H9 (cell line): Measurements from ENCODE around the gene OGFR. TPM values are rescaled to one million over a fixed set of nuclear protein-coding genes. Genes with fewer than 3 reads are reported as not detected.

Source experiments
- DNase-seq: peaks from one replicate; pipeline ENCODE4 v3.0.0-alpha.2; 2017
- H2AFZ ChIP-seq: one replicate; pipeline ENCODE4 v1.6.1; 2013; ENCODE audit warnings: mild to moderate bottlenecking, low read length, control low read depth, moderate library complexity
- H2AK5ac ChIP-seq: 2 replicates; pipeline ENCODE4 v1.6.1; 2013; ENCODE audit warnings: low read length, control low read depth, mixed read lengths; ENCODE audit not compliant: insufficient read length
- H2BK120ac ChIP-seq: one replicate; pipeline ENCODE4 v1.6.1; 2013; ENCODE audit warnings: low read depth, mild to moderate bottlenecking, low read length, control low read depth, inconsistent platforms; ENCODE audit not compliant: poor library complexity, severe bottlenecking
- H2BK12ac ChIP-seq: 2 replicates; pipeline ENCODE4 v1.6.1; 2013; ENCODE audit warnings: low read length, control low read depth, mixed read lengths, low read depth; ENCODE audit not compliant: insufficient read length
- H2BK15ac ChIP-seq: 2 replicates; pipeline ENCODE4 v1.6.1; 2013; ENCODE audit warnings: low read depth, low read length, control low read depth
- H2BK20ac ChIP-seq: one replicate; pipeline ENCODE4 v1.6.1; 2013; ENCODE audit warnings: low read depth, mild to moderate bottlenecking, low read length, control low read depth, inconsistent platforms; ENCODE audit not compliant: poor library complexity, severe bottlenecking
- H2BK5ac ChIP-seq: 2 replicates; pipeline ENCODE4 v1.6.1; 2013; ENCODE audit warnings: low read length, control low read depth, mixed read lengths; ENCODE audit not compliant: insufficient read length
- H3K14ac ChIP-seq: 2 replicates; pipeline ENCODE4 v1.6.1; 2013; ENCODE audit warnings: low read length, control low read depth; ENCODE audit not compliant: insufficient read depth
- H3K18ac ChIP-seq: 2 replicates; pipeline ENCODE4 v1.6.1; 2013; ENCODE audit warnings: low read depth, mild to moderate bottlenecking, mixed read lengths, low read length, control low read depth; ENCODE audit not compliant: insufficient read length
- H3K23ac ChIP-seq: 2 replicates; pipeline ENCODE4 v1.6.1; 2013; ENCODE audit warnings: low read length, control low read depth, mixed read lengths, low read depth; ENCODE audit not compliant: insufficient read length
- H3K23me2 ChIP-seq: 2 replicates; pipeline ENCODE4 v1.6.1; 2013; ENCODE audit warnings: low read depth, mild to moderate bottlenecking, mixed read lengths, low read length, control low read depth; ENCODE audit not compliant: insufficient read length, poor library complexity, severe bottlenecking
- H3K27ac ChIP-seq: 2 replicates; pipeline ENCODE4 v1.5.1; 2013; ENCODE audit warnings: low read length, control low read depth, mixed read lengths, low read depth; ENCODE audit not compliant: insufficient read length
- H3K27me3 ChIP-seq: 2 replicates; pipeline ENCODE4 v1.6.1; 2013; ENCODE audit warnings: low read length, control low read depth, inconsistent platforms; ENCODE audit not compliant: insufficient read depth
- H3K4ac ChIP-seq: 2 replicates; pipeline ENCODE4 v1.6.1; 2013; ENCODE audit warnings: low read depth, mild to moderate bottlenecking, control low read depth, inconsistent platforms, low read length, moderate library complexity
- H3K4me1 ChIP-seq: 2 replicates; pipeline ENCODE4 v1.6.1; 2013; ENCODE audit warnings: low read length, control low read depth, inconsistent platforms; ENCODE audit not compliant: insufficient read depth
- H3K4me2 ChIP-seq: 2 replicates; pipeline ENCODE4 v1.6.1; 2013; ENCODE audit warnings: low read length, control low read depth, mixed read lengths; ENCODE audit not compliant: insufficient read length, insufficient read depth
- H3K56ac ChIP-seq: 2 replicates; pipeline ENCODE4 v1.6.1; 2013; ENCODE audit warnings: low read depth, mild to moderate bottlenecking, mixed read lengths, low read length, control low read depth; ENCODE audit not compliant: insufficient read length
- H3K79me1 ChIP-seq: 2 replicates; pipeline ENCODE4 v1.6.1; 2013; ENCODE audit warnings: low read depth, mild to moderate bottlenecking, moderate library complexity, low read length, control low read depth, inconsistent platforms; ENCODE audit not compliant: insufficient read depth, poor library complexity, severe bottlenecking
- H3K79me2 ChIP-seq: 2 replicates; pipeline ENCODE4 v1.6.1; 2013; ENCODE audit warnings: low read length, control low read depth, inconsistent platforms; ENCODE audit not compliant: insufficient read depth
- H3K9ac ChIP-seq: 2 replicates; pipeline ENCODE4 v1.6.1; 2013; ENCODE audit warnings: low read length, control low read depth, mixed read lengths; ENCODE audit not compliant: insufficient read length; ENCODE audit errors: extremely low read depth
- H3K9me3 ChIP-seq: one replicate; pipeline ENCODE4 v1.6.1; 2013; ENCODE audit warnings: low read depth, low read length, inconsistent platforms; ENCODE audit not compliant: control insufficient read depth
- H3T11ph ChIP-seq: one replicate; pipeline ENCODE4 v1.6.1; 2013; ENCODE audit warnings: mild to moderate bottlenecking, low read length, control low read depth, inconsistent platforms
- H4K20me1 ChIP-seq: one replicate; pipeline ENCODE4 v1.6.1; 2013; ENCODE audit not compliant: control insufficient read depth, insufficient read length, insufficient read depth
- H4K5ac ChIP-seq: 2 replicates; pipeline ENCODE4 v1.6.1; 2013; ENCODE audit warnings: low read depth, mild to moderate bottlenecking, mixed read lengths, low read length, control low read depth; ENCODE audit not compliant: insufficient read length
- H4K8ac ChIP-seq: replicated peaks from 2 replicates; pipeline ENCODE4 v1.6.1; 2013; ENCODE audit warnings: low read length, control low read depth, mixed read lengths, low read depth; ENCODE audit not compliant: insufficient read length
- H4K91ac ChIP-seq: 2 replicates; pipeline ENCODE4 v1.6.1; 2013; ENCODE audit warnings: low read depth, mild to moderate bottlenecking, moderate library complexity, mixed read lengths, low read length, control low read depth; ENCODE audit not compliant: insufficient read length
- H3K27ac Mint-ChIP-seq, 3 experiments: 2 replicates in 2 of 3; 3 replicates in 1 of 3; pipeline ENCODE4 v1.8.0; 2020 to 2021; ENCODE audit warnings: mixed read lengths in 3 of 3, mild to moderate bottlenecking in 1 of 3, moderate library complexity in 1 of 3
- H3K27me3 Mint-ChIP-seq: 2 replicates; pipeline ENCODE4 v1.8.0; 2021; ENCODE audit warnings: low read depth, mild to moderate bottlenecking, moderate library complexity, mixed read lengths
- H3K36me3 Mint-ChIP-seq, 3 experiments: 2 replicates in 2 of 3; 3 replicates in 1 of 3; pipeline ENCODE4 v1.8.0; 2020 to 2021; ENCODE audit warnings: low read depth in 3 of 3, mixed read lengths in 3 of 3; ENCODE audit not compliant: insufficient read depth in 1 of 3
- H3K4me1 Mint-ChIP-seq, 2 experiments: 2 replicates each; pipeline ENCODE4 v1.8.0; 2020; ENCODE audit warnings: mixed read lengths in 2 of 2
- H3K4me3 Mint-ChIP-seq, 2 experiments: 2 replicates in 1 of 2; 3 replicates in 1 of 2; pipeline ENCODE4 v1.8.0; 2020 to 2021; ENCODE audit warnings: mild to moderate bottlenecking in 2 of 2, mixed read lengths in 2 of 2, moderate library complexity in 1 of 2
- H3K9me3 Mint-ChIP-seq, 2 experiments: 2 replicates in 1 of 2; 3 replicates in 1 of 2; pipeline ENCODE4 v1.8.0; 2020; ENCODE audit warnings: mild to moderate bottlenecking in 2 of 2, mixed read lengths in 2 of 2, moderate library complexity in 1 of 2
- WGBS: extraction: QIAGEN DNeasy Blood & Tissue Kit; methylation state at CpG from one replicate; pipeline ENCODE4 v1.1.7; 2013; ENCODE audit warnings: missing lambda C conversion rate, low lambda C conversion rate, mixed read lengths; ENCODE audit not compliant: insufficient read length; ENCODE audit errors: extremely low coverage; 5-methylcytosine and 5-hydroxymethylcytosine counted together
- total RNA-seq: library from RNA; stranded (reverse); gene quantifications from 2 replicates; pipeline ENCODE4 v1.2.1, GENCODE V29; 2021
- TF ChIP-seq, protein P1 (sequence below): fragments of 200-600 bp; sonication (generic); conservative IDR thresholded peaks from 3 replicates; pipeline ENCODE4 v1.8.0; 2021; ENCODE audit warnings: antibody characterized with exemption, mild to moderate bottlenecking

OGFR gene
- total RNA-seq, 1 experiment from 2014 or later: 33.1 TPM

DNA sequence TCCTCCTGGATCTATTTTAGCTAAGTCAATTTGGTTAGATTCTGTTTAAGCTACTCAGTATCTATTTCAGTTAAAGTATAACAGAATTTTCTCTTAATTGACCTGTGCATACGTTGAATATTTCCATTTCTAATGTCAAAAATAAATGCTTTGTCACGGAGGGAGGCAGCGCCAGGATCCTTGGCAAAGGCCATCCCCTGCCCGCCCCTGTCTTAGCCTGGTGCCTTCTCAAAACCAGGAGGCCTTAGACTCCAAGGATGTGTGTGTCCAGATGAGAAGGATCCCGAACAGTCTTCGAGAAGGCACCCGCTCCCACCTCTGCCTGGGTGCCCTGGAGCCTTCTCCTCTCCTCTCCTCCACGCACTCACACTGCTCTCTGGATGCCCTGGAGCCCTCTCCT is 34.6 kb downstream of the OGFR start:
- Histone ChIP-seq H3K23ac (no peak overlapping the region), H2BK15ac (no peak overlapping the region), H3K23me2 (no peaks in the 10 kb centered on the region), H2AFZ (no peak overlapping the region), H3K4me2 (no peak overlapping the region), H3K27me3 (no peaks in the 10 kb centered on the region), H4K91ac (no peak overlapping the region), H3K79me1 (no peaks in the 10 kb centered on the region), H3K4ac (no peak overlapping the region), H2BK20ac (no peak overlapping the region), H3K56ac (no peak overlapping the region), H3K9me3 (no peaks in the 10 kb centered on the region), H3K18ac (no peak overlapping the region), H4K20me1 (no peaks in the 10 kb centered on the region), H3K9ac (no peak overlapping the region), H2BK5ac (no peak overlapping the region), H2BK120ac (no peak overlapping the region), H2BK12ac (no peak overlapping the region), H3T11ph (no peak overlapping the region), H3K79me2 (no peaks in the 10 kb centered on the region), H3K27ac (no peak overlapping the region), H2AK5ac (no peak overlapping the region), H4K5ac (no peak overlapping the region), H4K8ac (no peak overlapping the region), H3K4me1 (no peaks in the 10 kb centered on the region), H3K14ac (no peak overlapping the region)
- no peak overlapping the region for H3K27ac Mint-ChIP-seq
- H3K4me3 Mint-ChIP-seq: no peak overlapping the region
- H3K36me3 Mint-ChIP-seq: peaks cover 6 to 55% (median 53%) of the 10 kb centered on the region in 3 experiments; a peak in 6 of 7 replicates
- TF ChIP-seq, protein P1, sequence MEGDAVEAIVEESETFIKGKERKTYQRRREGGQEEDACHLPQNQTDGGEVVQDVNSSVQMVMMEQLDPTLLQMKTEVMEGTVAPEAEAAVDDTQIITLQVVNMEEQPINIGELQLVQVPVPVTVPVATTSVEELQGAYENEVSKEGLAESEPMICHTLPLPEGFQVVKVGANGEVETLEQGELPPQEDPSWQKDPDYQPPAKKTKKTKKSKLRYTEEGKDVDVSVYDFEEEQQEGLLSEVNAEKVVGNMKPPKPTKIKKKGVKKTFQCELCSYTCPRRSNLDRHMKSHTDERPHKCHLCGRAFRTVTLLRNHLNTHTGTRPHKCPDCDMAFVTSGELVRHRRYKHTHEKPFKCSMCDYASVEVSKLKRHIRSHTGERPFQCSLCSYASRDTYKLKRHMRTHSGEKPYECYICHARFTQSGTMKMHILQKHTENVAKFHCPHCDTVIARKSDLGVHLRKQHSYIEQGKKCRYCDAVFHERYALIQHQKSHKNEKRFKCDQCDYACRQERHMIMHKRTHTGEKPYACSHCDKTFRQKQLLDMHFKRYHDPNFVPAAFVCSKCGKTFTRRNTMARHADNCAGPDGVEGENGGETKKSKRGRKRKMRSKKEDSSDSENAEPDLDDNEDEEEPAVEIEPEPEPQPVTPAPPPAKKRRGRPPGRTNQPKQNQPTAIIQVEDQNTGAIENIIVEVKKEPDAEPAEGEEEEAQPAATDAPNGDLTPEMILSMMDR: no peak
- no peaks in the 10 kb centered on the region for H3K9me3 Mint-ChIP-seq
- H3K27me3 Mint-ChIP-seq: no peaks in the 10 kb centered on the region
- peaks cover 10 to 27% of the 10 kb centered on the region in 2 experiments for H3K4me1 Mint-ChIP-seq
- WGBS: no CpG with 5 or more reads among the region's 8 CpGs
- no peak for DNase-seq
